HG03159 (cell line): ENCODE results near the gene CPSF2.

Experiments used
- ATAC-seq: cut with Tn5 transposase; IDR thresholded peaks from one replicate; pipeline ENCODE4 v1.9.1; 2021; ENCODE audit warnings: mild to moderate bottlenecking, moderate library complexity; ENCODE audit not compliant: unreplicated experiment

The CPSF2 gene

GRCh38 chr14:92121670-92122350, at the start of gene CPSF2, which contains the start of gene NDUFB1:
CPSF2 (plus strand) TSS chr14:92121969; CDS start chr14:92130985, 9,016 bp downstream.
NDUFB1 (minus strand) TSS chr14:92121706; CDS start chr14:92117637, 4,069 bp downstream.
- peak; percentile 90 for ATAC-seq

- ATAC-seq: no peak
Measured at GRCh38 chr14:92074555-92074954, 47.2 kb upstream of the CPSF2 start.

- no peak for ATAC-seq
Measured at GRCh38 chr14:92088494-92088893, 33.3 kb upstream of the CPSF2 start.

GRCh38 chr14:92093320-92093719, 28.4 kb upstream of the CPSF2 start:
- ATAC-seq: no peak

- ATAC-seq: no peak
Measured at GRCh38 chr14:92099802-92100201, 22.0 kb upstream of the CPSF2 start.

GRCh38 chr14:92103363-92103989, 18.3 kb upstream of the CPSF2 start:
- ATAC-seq: no peak

GRCh38 chr14:92105073-92105892, 16.5 kb upstream of the CPSF2 start:
- ATAC-seq: no peak

GRCh38 chr14:92105893-92106142, 16.0 kb upstream of the CPSF2 start:
- peak; percentile 2 for ATAC-seq

GRCh38 chr14:92106143-92106926, 15.4 kb upstream of the CPSF2 start, which contains the start of gene ATXN3:
ATXN3 (minus strand) TSS chr14:92106582; CDS start chr14:92106552, 30 bp downstream.
- peak; percentile 92 for ATAC-seq

GRCh38 chr14:92108345-92109254, 13.2 kb upstream of the CPSF2 start:
- no peak for ATAC-seq

- ATAC-seq: no peak
Measured at GRCh38 chr14:92109490-92109889, 12.3 kb upstream of the CPSF2 start.

- peak; percentile 22 for ATAC-seq
Measured at GRCh38 chr14:92121207-92121669, 531 bp upstream of the CPSF2 start.

GRCh38 chr14:92122351-92122677, 545 bp downstream of the CPSF2 start:
- peak; percentile 11 for ATAC-seq

GRCh38 chr14:92122761-92123160, 992 bp downstream of the CPSF2 start:
- no peak for ATAC-seq

GRCh38 chr14:92134456-92134855, 12.7 kb downstream of the CPSF2 start:
- no peak for ATAC-seq

GRCh38 chr14:92135269-92135668, 13.5 kb downstream of the CPSF2 start:
- no peak for ATAC-seq

- ATAC-seq: no peak
Measured at GRCh38 chr14:92143309-92143708, 21.5 kb downstream of the CPSF2 start.

- no peak for ATAC-seq
Measured at GRCh38 chr14:92143962-92144361, 22.2 kb downstream of the CPSF2 start.

- no peak for ATAC-seq
Measured at GRCh38 chr14:92144708-92145107, 22.9 kb downstream of the CPSF2 start.

GRCh38 chr14:92153581-92153980, 31.8 kb downstream of the CPSF2 start:
- ATAC-seq: no peak
